Osteoblast (primary cell): ENCODE data around the gene MAPK12. TPM values are rescaled to one million over a fixed set of nuclear protein-coding genes. Genes with fewer than 3 reads are reported as not detected.

Experiments used
- DNase-seq: peaks from one replicate; pipeline ENCODE4 v3.0.0; 2011; ENCODE audit warnings: low spot score, mixed read lengths; ENCODE audit not compliant: insufficient read length; ENCODE audit errors: missing footprints
- H2AFZ ChIP-seq: 2 replicates; pipeline ENCODE4 v1.6.0; 2011; ENCODE audit warnings: mild to moderate bottlenecking, low read length
- H3K27ac ChIP-seq: 2 replicates; pipeline ENCODE4 v1.5.1; 2011; ENCODE audit warnings: mild to moderate bottlenecking, low read depth, low read length, moderate library complexity
- H3K27me3 ChIP-seq: 2 replicates; pipeline ENCODE4 v1.6.0; 2012; ENCODE audit warnings: mild to moderate bottlenecking, control low read depth, inconsistent platforms, low read length, moderate library complexity; ENCODE audit not compliant: insufficient read depth
- H3K36me3 ChIP-seq: 2 replicates; pipeline ENCODE4 v1.5.1; 2011; ENCODE audit warnings: mild to moderate bottlenecking, low read length, control low read depth, moderate library complexity; ENCODE audit not compliant: insufficient read depth
- H3K4me1 ChIP-seq: 2 replicates; pipeline ENCODE4 v1.5.1; 2011; ENCODE audit warnings: mild to moderate bottlenecking, low read length, control low read depth, moderate library complexity; ENCODE audit not compliant: insufficient read depth
- H3K4me2 ChIP-seq: 2 replicates; pipeline ENCODE4 v1.6.0; 2011; ENCODE audit warnings: mild to moderate bottlenecking, low read length; ENCODE audit not compliant: insufficient read depth
- H3K4me3 ChIP-seq: fragments of 200-600 bp; sonication (generic); 3 replicates; pipeline ENCODE4 v1.5.1; 2012; ENCODE audit warnings: mild to moderate bottlenecking, low read length, inconsistent platforms; ENCODE audit not compliant: insufficient read depth
- H3K79me2 ChIP-seq: 2 replicates; pipeline ENCODE4 v1.6.0; 2012; ENCODE audit warnings: mild to moderate bottlenecking, low read length, control low read depth, inconsistent platforms; ENCODE audit not compliant: insufficient read depth
- H3K9me3 ChIP-seq: 2 replicates; pipeline ENCODE4 v1.5.1; 2011; ENCODE audit warnings: low read depth, low read length, control low read depth
- H4K20me1 ChIP-seq: 2 replicates; pipeline ENCODE4 v1.6.0; 2012; ENCODE audit warnings: mild to moderate bottlenecking, low read length, control low read depth; ENCODE audit not compliant: insufficient read depth
- CTCF ChIP-seq: IDR thresholded peaks from 2 replicates; pipeline ENCODE4 v1.5.1; 2011; ENCODE audit warnings: mild to moderate bottlenecking, low read depth, low read length, moderate library complexity; ENCODE audit errors: extremely low read depth
- total RNA-seq: library from RNA; depleted of rRNA; stranded (reverse); fragments of >200 nt; gene quantifications from 2 replicates; pipeline ENCODE4 v1.2.3, GENCODE V29; 2012

MAPK12 gene
- total RNA-seq, 1 donor, result 34.0 TPM

GRCh38 chr22:50269573-50269969 lies 8.1 kb upstream of the MAPK12 start:
- no peak for TF ChIP-seq CTCF
- H2AFZ ChIP-seq, result no peak overlapping the region

DNA sequence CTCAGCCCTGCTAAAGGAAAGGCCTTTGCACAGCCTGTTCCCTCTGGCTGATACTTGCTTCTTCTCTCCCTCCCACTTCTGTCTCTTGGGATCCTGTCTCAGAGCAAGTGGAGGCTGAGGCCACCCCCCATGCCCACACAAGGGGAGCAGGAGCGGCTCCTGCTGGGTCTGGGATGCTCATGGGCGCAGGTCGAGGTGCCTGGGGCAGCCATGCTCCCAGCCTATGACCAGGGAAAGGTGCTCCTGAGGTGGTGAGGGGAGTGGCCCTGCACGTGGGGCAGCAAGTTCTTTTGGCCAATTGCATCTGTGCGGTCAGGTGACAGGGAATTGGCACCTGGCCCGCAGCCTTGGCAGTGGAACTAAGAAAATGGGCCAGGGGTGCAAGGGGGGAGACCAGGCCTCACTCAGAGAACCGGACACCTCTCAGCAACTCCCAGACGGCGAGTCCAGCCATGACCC lies 7.2 kb upstream of the MAPK12 start:
- no peak for TF ChIP-seq CTCF
- Histone ChIP-seq H3K27me3 (no peaks in the 10 kb centered on the region), H3K79me2 (no peaks in the 10 kb centered on the region), H3K27ac (no peak overlapping the region), H3K4me1 (peaks cover 11% of the 10 kb centered on the region), H3K4me3 (no peak overlapping the region), H3K9me3 (no peaks in the 10 kb centered on the region), H4K20me1 (peaks cover 18% of the 10 kb centered on the region), H3K36me3 (peaks cover 5% of the 10 kb centered on the region), H2AFZ (no peak overlapping the region), H3K4me2 (no peak overlapping the region)
- no peak for DNase-seq

More at GRCh38 chr22:50269573-50269969, 8.1 kb upstream of the MAPK12 start:
- no peak for DNase-seq
- peaks cover 24% of the 10 kb centered on the region for H4K20me1 ChIP-seq
- H3K27me3 ChIP-seq, result no peaks in the 10 kb centered on the region
- peak overlapping the region; percentile 45 for H3K4me2 ChIP-seq
- H3K4me3 ChIP-seq, result peak overlapping the region; percentile 64
- no peak overlapping the region for H3K27ac ChIP-seq
- peaks cover 11% of the 10 kb centered on the region for H3K4me1 ChIP-seq
- peaks cover 5% of the 10 kb centered on the region for H3K36me3 ChIP-seq
- H3K79me2 ChIP-seq, result no peaks in the 10 kb centered on the region
- no peaks in the 10 kb centered on the region for H3K9me3 ChIP-seq

- peak overlapping the region; percentile 58 for H3K4me3 ChIP-seq
- H4K20me1 ChIP-seq, result peaks cover 15% of the 10 kb centered on the region
- peak overlapping the region; percentile 48 for H3K4me2 ChIP-seq
- DNase-seq, result peak; percentile 100
- H2AFZ ChIP-seq, result no peak overlapping the region
- peak; percentile 11 for TF ChIP-seq CTCF
- H3K27ac ChIP-seq, result no peak overlapping the region
- H3K36me3 ChIP-seq, result peaks cover 4% of the 10 kb centered on the region
- H3K27me3 ChIP-seq, result no peaks in the 10 kb centered on the region
- H3K9me3 ChIP-seq, result no peaks in the 10 kb centered on the region
- H3K4me1 ChIP-seq, result peaks cover 11% of the 10 kb centered on the region
- H3K79me2 ChIP-seq, result no peaks in the 10 kb centered on the region
Observed at GRCh38 chr22:50267591-50268390, 6.3 kb upstream of the MAPK12 start.

GRCh38 chr22:50266994-50267393 lies 5.5 kb upstream of the MAPK12 start:
- H2AFZ ChIP-seq, result no peak overlapping the region
- TF ChIP-seq CTCF, result no peak
- H3K4me3 ChIP-seq, result no peak overlapping the region
- H3K27me3 ChIP-seq, result no peaks in the 10 kb centered on the region
- H4K20me1 ChIP-seq, result peaks cover 11% of the 10 kb centered on the region
- no peak for DNase-seq
- H3K79me2 ChIP-seq, result no peaks in the 10 kb centered on the region
- no peaks in the 10 kb centered on the region for H3K36me3 ChIP-seq
- H3K27ac ChIP-seq, result no peak overlapping the region
- H3K4me2 ChIP-seq, result no peak overlapping the region
- H3K9me3 ChIP-seq, result no peaks in the 10 kb centered on the region
- peaks cover 15% of the 10 kb centered on the region for H3K4me1 ChIP-seq
